Fibroblast of skin of right biceps (primary cell): Measurements from ENCODE around the gene PDK1.
A peak's percentile ranks its signal among the peaks of the same experiment; 100 is the strongest.

Experiments
- DNase-seq: peaks from one replicate; pipeline ENCODE4 v3.0.0-alpha.2; 2013

The PDK1 gene

GRCh38 chr2:172647439-172647838 lies 91.5 kb downstream of the PDK1 start:
- peak; percentile 78 for DNase-seq

GRCh38 chr2:172655091-172655837 lies 99.4 kb downstream of the PDK1 start:
- DNase-seq: peak; percentile 91

- DNase-seq: peak; percentile 41
Observed at GRCh38 chr2:172655838-172656573, 100.1 kb downstream of the PDK1 start.
